Measurements from ENCODE around the gene CBLB.

Gene CBLB

DNA sequence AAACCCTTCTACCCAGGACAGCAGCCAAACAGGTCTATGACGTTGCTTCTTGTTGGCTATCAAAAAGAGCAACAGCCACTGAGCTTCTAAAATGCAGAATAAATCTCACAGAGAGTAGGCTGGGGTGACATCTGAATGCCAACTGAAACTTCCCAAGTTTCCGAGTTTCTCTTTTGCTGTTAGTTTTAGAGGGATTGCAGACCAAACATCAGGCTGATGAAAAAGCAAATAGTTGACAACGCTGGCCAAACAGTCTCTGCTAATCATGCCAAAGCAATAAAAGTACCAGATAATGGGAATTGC lies 670 bp upstream of the CBLB start:
- H3K27me3 ChIP-seq (ENCODE audit: insufficient read depth, low read length, poor library complexity), result no peaks in the 10 kb centered on the region
- peaks cover 47% of the 10 kb centered on the region for H3K4me1 ChIP-seq (ENCODE audit: insufficient read depth, low read length)
- no peaks in the 10 kb centered on the region for H4K20me1 ChIP-seq (ENCODE audit: insufficient read depth, low read length)
- peak overlapping the region; percentile 81 for H2AFZ ChIP-seq (ENCODE audit: low read depth, low read length)
- ATAC-seq (ENCODE audit: insufficient read depth, low read depth) (no peak), DNase-seq (no peak)
- peak overlapping the region; percentile 78 to 81; a peak in 3 of 4 replicates for H3K4me3 ChIP-seq (ENCODE audit: low read depth in 1 of 2, low read length in 2 of 2)
- H3K9me3 ChIP-seq (ENCODE audit: insufficient read depth, low read length, severe bottlenecking), result no peaks in the 10 kb centered on the region
- H3K79me2 ChIP-seq (ENCODE audit: insufficient read depth, low read length), result peaks cover 13% of the 10 kb centered on the region
- peaks cover 9% of the 10 kb centered on the region for H3K36me3 ChIP-seq (ENCODE audit: insufficient read depth, low read length)
- no peak for TF ChIP-seq EZH2 (IDR thresholded peaks at IDR 0.05; ENCODE audit: borderline replicate concordance, low read depth, low read length, severe bottlenecking)
- TF ChIP-seq, protein P1, sequence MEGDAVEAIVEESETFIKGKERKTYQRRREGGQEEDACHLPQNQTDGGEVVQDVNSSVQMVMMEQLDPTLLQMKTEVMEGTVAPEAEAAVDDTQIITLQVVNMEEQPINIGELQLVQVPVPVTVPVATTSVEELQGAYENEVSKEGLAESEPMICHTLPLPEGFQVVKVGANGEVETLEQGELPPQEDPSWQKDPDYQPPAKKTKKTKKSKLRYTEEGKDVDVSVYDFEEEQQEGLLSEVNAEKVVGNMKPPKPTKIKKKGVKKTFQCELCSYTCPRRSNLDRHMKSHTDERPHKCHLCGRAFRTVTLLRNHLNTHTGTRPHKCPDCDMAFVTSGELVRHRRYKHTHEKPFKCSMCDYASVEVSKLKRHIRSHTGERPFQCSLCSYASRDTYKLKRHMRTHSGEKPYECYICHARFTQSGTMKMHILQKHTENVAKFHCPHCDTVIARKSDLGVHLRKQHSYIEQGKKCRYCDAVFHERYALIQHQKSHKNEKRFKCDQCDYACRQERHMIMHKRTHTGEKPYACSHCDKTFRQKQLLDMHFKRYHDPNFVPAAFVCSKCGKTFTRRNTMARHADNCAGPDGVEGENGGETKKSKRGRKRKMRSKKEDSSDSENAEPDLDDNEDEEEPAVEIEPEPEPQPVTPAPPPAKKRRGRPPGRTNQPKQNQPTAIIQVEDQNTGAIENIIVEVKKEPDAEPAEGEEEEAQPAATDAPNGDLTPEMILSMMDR (IDR thresholded peaks at IDR 0.05; ENCODE audit: borderline replicate concordance, extremely low read depth, low read length, poor library complexity, severe bottlenecking), result no peak
- peak overlapping the region; percentile 81 for H3K27ac ChIP-seq (ENCODE audit: low read length)
- H3K4me2 ChIP-seq (ENCODE audit: insufficient read depth, low read length), result peak overlapping the region; percentile 89
- peak overlapping the region; percentile 86 for H3K9ac ChIP-seq (ENCODE audit: low read depth, low read length)

DNA sequence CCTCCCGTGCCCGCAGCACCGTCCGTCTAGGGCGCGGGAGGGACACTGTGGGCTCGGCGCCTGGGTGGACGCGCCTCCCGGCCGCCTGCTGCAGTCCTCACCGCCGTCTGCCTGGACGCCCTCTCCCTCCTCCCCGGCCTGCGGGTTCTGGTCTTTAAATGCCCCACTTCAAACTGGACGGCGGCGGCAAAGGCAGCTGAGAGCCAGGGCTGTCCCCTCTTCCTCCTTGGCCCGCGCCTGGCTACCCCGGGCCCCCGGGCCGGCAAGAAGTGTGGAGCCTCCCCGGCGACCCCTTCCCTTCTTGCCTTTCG lies 426 bp downstream of the CBLB start:
- H3K27me3 ChIP-seq (ENCODE audit: insufficient read depth, low read length, poor library complexity), result no peaks in the 10 kb centered on the region
- H3K9me3 ChIP-seq (ENCODE audit: insufficient read depth, low read length, severe bottlenecking), result no peaks in the 10 kb centered on the region
- peak overlapping the region; percentile 86 for H3K9ac ChIP-seq (ENCODE audit: low read depth, low read length)
- peak overlapping the region; percentile 78 to 81 for H3K4me3 ChIP-seq (ENCODE audit: low read depth in 1 of 2, low read length in 2 of 2)
- ATAC-seq (ENCODE audit: insufficient read depth, low read depth) (peak; percentile 5), DNase-seq (no peak)
- peaks cover 14% of the 10 kb centered on the region for H3K36me3 ChIP-seq (ENCODE audit: insufficient read depth, low read length)
- peak overlapping the region; percentile 81 for H3K27ac ChIP-seq (ENCODE audit: low read length)
- H3K4me2 ChIP-seq (ENCODE audit: insufficient read depth, low read length), result peak overlapping the region; percentile 89
- H3K4me1 ChIP-seq (ENCODE audit: insufficient read depth, low read length), result peaks cover 47% of the 10 kb centered on the region
- peaks cover 16% of the 10 kb centered on the region for H3K79me2 ChIP-seq (ENCODE audit: insufficient read depth, low read length)
- no peaks in the 10 kb centered on the region for H4K20me1 ChIP-seq (ENCODE audit: insufficient read depth, low read length)
- TF ChIP-seq, protein P1 (IDR thresholded peaks at IDR 0.05; ENCODE audit: borderline replicate concordance, extremely low read depth, low read length, poor library complexity, severe bottlenecking), result no peak
- no peak for TF ChIP-seq EZH2 (IDR thresholded peaks at IDR 0.05; ENCODE audit: borderline replicate concordance, low read depth, low read length, severe bottlenecking)
- H2AFZ ChIP-seq (ENCODE audit: low read depth, low read length), result peak overlapping the region; percentile 94

DNA sequence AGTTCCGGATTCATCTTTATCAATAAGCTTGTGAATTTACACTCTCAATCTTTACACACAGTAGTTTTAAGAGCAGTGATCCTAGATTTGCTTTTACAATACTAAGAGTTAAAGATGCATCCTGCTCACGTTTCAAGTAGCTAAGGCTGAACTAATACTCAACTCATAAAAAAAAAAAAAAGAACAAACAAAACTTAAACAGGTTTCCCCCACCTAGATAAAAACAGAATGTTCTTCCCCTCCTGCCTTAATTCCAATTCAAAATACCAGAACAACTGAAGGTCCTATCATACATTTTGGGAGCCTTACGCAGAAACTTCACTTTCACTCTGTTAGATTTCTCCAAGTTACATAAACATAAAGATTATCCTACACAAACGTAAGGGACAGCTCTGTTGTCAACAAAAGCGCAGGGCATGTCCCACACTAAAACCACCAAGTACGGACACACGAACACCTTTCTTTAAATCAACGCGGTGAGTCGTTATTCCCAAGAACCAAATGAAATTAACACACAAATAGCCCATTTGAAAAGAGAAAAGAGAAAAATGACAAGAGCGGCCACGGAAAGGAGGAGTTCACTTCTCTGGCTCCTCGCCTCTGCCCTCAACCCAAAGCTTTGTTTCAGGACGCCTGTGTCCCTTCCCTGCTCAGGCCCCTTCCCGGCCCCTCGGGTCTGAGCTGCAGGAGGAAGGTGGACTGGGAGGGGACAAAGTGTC lies 941 bp downstream of the CBLB start:
- peak overlapping the region; percentile 78 to 81 for H3K4me3 ChIP-seq (ENCODE audit: low read depth in 1 of 2, low read length in 2 of 2)
- peaks cover 14% of the 10 kb centered on the region for H3K36me3 ChIP-seq (ENCODE audit: insufficient read depth, low read length)
- DNase-seq, result peak; percentile 27
- no peaks in the 10 kb centered on the region for H4K20me1 ChIP-seq (ENCODE audit: insufficient read depth, low read length)
- H3K79me2 ChIP-seq (ENCODE audit: insufficient read depth, low read length), result peaks cover 16% of the 10 kb centered on the region
- no peaks in the 10 kb centered on the region for H3K27me3 ChIP-seq (ENCODE audit: insufficient read depth, low read length, poor library complexity)
- no peak for TF ChIP-seq EZH2 (IDR thresholded peaks at IDR 0.05; ENCODE audit: borderline replicate concordance, low read depth, low read length, severe bottlenecking)
- TF ChIP-seq, protein P1 (IDR thresholded peaks at IDR 0.05; ENCODE audit: borderline replicate concordance, extremely low read depth, low read length, poor library complexity, severe bottlenecking), result no peak
- H2AFZ ChIP-seq (ENCODE audit: low read depth, low read length), result peak overlapping the region; percentile 94
- peak overlapping the region; percentile 81 for H3K27ac ChIP-seq (ENCODE audit: low read length)
- peak overlapping the region; percentile 86 for H3K9ac ChIP-seq (ENCODE audit: low read depth, low read length)
- ATAC-seq (ENCODE audit: insufficient read depth, low read depth), result peak; percentile 0; the same call in 1 of the 3 replicates
- peaks cover 47% of the 10 kb centered on the region for H3K4me1 ChIP-seq (ENCODE audit: insufficient read depth, low read length)
- peak overlapping the region; percentile 89 for H3K4me2 ChIP-seq (ENCODE audit: insufficient read depth, low read length)
- H3K9me3 ChIP-seq (ENCODE audit: insufficient read depth, low read length, severe bottlenecking), result no peaks in the 10 kb centered on the region
